Epithelial cell of esophagus (primary cell): Measurements from ENCODE around the gene DIP2C.

Experiments
- DNase-seq: peaks from one replicate; pipeline ENCODE4 v3.0.0; 2010; ENCODE audit warnings: low read depth
- H3K4me3 ChIP-seq: 2 replicates; pipeline ENCODE4 v1.5.1; 2011; ENCODE audit warnings: mild to moderate bottlenecking, low read length, control low read depth
- TF ChIP-seq, protein P1 (sequence below): IDR thresholded peaks from 2 replicates; pipeline ENCODE4 v1.5.1; 2011; ENCODE audit warnings: low read depth, mild to moderate bottlenecking, low read length, control low read depth, inconsistent platforms; ENCODE audit not compliant: insufficient read depth; ENCODE audit errors: missing control alignments

Gene DIP2C

DNA sequence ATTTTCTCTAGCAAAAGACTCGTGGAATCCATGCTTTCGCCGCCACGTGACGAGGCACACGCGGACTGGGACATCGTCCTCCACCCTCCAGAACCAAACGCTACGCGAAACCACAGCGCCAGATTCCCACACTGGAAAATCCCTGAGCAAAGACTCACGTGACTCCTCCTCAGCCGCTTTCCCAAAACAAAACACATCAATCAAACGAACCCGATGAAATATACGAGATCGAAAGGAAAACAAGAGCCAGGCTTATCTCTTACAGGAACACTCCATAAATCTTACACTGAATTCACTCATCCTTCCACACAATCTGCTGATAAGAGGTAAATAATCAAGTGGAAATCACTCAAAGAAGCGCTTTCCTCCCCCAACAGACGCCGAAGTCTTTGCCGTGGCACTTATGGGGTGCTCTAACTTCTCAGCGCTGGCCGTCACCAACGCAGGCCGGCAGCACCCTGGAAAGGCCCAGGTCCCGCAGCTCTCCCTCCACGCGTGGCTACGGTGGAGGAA, 23.8 kb downstream of the DIP2C start:
- no peak for DNase-seq
- TF ChIP-seq, protein P1, sequence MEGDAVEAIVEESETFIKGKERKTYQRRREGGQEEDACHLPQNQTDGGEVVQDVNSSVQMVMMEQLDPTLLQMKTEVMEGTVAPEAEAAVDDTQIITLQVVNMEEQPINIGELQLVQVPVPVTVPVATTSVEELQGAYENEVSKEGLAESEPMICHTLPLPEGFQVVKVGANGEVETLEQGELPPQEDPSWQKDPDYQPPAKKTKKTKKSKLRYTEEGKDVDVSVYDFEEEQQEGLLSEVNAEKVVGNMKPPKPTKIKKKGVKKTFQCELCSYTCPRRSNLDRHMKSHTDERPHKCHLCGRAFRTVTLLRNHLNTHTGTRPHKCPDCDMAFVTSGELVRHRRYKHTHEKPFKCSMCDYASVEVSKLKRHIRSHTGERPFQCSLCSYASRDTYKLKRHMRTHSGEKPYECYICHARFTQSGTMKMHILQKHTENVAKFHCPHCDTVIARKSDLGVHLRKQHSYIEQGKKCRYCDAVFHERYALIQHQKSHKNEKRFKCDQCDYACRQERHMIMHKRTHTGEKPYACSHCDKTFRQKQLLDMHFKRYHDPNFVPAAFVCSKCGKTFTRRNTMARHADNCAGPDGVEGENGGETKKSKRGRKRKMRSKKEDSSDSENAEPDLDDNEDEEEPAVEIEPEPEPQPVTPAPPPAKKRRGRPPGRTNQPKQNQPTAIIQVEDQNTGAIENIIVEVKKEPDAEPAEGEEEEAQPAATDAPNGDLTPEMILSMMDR: no peak
- no peak overlapping the region for H3K4me3 ChIP-seq

GRCh38 chr10:664893-665292, 24.6 kb downstream of the DIP2C start:
- TF ChIP-seq, protein P1: no peak
- no peak overlapping the region for H3K4me3 ChIP-seq
- DNase-seq: no peak

DNA sequence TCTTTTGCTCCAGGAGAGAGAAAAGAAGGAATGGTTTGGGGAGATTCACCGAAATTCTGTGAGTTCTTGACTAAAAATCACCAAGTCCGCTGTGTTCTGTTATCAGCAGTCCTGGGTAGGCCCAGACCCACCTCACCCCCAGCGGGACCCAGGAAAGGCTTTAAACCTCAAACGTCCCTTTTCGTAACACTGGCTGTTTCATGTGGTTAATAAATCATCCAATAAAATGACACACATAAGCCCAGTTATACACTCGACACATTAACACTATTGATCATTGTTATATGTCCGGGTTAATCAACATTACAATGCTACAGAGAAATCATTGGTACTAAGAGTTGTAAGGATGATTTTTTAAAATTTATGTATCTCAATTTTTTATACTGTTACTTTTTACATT, 25.2 kb downstream of the DIP2C start:
- TF ChIP-seq, protein P1: no peak
- DNase-seq: no peak
- H3K4me3 ChIP-seq: no peak overlapping the region

DNA sequence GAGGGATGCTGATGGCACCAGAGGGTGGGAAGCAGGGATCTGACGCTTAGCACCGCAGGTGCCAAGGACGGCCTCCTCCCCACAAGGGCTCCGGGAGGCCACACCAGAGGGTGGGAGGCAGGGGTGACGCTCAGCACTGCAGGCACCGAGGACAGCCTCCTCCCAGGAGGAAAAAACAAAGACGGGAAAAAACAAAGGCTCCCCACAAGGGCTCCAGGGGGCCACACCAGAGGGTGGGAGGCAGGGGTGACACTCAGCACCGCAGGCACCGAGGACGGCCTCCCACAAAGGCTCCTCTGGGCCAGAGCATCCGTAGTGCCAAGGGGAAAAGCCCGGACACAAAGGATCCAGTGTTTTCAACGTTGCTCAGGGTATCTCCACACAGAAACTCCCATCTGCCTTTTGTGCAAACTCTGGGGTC, 25.6 kb downstream of the DIP2C start:
- no peak overlapping the region for H3K4me3 ChIP-seq
- DNase-seq: no peak
- TF ChIP-seq, protein P1: no peak

- no peak for DNase-seq
Observed at GRCh38 chr10:663466-663751, 26.1 kb downstream of the DIP2C start.

GRCh38 chr10:662686-663465, 26.6 kb downstream of the DIP2C start:
- TF ChIP-seq, protein P1: no peak
- no peak for DNase-seq
- H3K4me3 ChIP-seq: no peak overlapping the region

More at GRCh38 chr10:663466-663751, 26.1 kb downstream of the DIP2C start:
- TF ChIP-seq, protein P1: no peak
- no peak overlapping the region for H3K4me3 ChIP-seq

GRCh38 chr10:662223-662605, 27.3 kb downstream of the DIP2C start:
- DNase-seq: no peak
- TF ChIP-seq, protein P1: no peak
- no peak overlapping the region for H3K4me3 ChIP-seq
